Right renal pelvis (tissue), 4 donors: ENCODE data around the gene KCTD1. TPM values are rescaled to one million over a fixed set of nuclear protein-coding genes. Genes with fewer than 3 reads are reported as not detected.

Source experiments
- DNase-seq, 4 donors: peaks; one replicate each; pipeline ENCODE4 v3.0.0-alpha.2; 2013; ENCODE audit warnings: low read depth in 4 of 4, low spot score in 3 of 4, missing footprints in 1 of 4
- polyA plus RNA-seq, 4 donors: library from polyadenylated mRNA; unstranded; fragments of 120-200 nt; gene quantifications; one replicate each; pipeline ENCODE4 v1.2.1, GENCODE V29; 2013; ENCODE audit not compliant: insufficient read length in 4 of 4

Gene KCTD1
- polyA plus RNA-seq, 4 donors: 67.3 to 81.6 (median 75.7) TPM

- no peak for DNase-seq
These were observed 141.4 kb downstream of the KCTD1 start for GRCh38 chr18:26406854-26407517.

GRCh38 chr18:26406324-26406723 lies 142.0 kb downstream of the KCTD1 start:
- no peak for DNase-seq

- DNase-seq: peak in 1 of 4 donors; percentile 23
These were observed 143.1 kb downstream of the KCTD1 start for GRCh38 chr18:26405190-26405801.
